ENCODE measurements around the gene TNFAIP2.

Gene TNFAIP2

GRCh38 chr14:103091883-103092222 is 31.4 kb upstream of the TNFAIP2 start:
- FAIRE-seq, result no peak
- DNase-seq (ENCODE audit: extremely low spot score, insufficient read length, low read depth), result no peak

- no peak for DNase-seq (ENCODE audit: extremely low spot score, insufficient read length, low read depth)
- FAIRE-seq, result no peak
These were observed 29.3 kb upstream of the TNFAIP2 start for GRCh38 chr14:103093856-103094405.

- no peak for DNase-seq (ENCODE audit: extremely low spot score, insufficient read length, low read depth)
- no peak for FAIRE-seq
These were observed 28.7 kb upstream of the TNFAIP2 start, which contains the start of gene EXOC3L4 for GRCh38 chr14:103094406-103095209. EXOC3L4 (plus strand) TSS chr14:103094725; CDS start chr14:103100220, 5,495 bp downstream.

GRCh38 chr14:103095210-103095778 is 28.0 kb upstream of the TNFAIP2 start:
- FAIRE-seq (no peak), DNase-seq (ENCODE audit: extremely low spot score, insufficient read length, low read depth) (no peak)

- DNase-seq (ENCODE audit: extremely low spot score, insufficient read length, low read depth), result no peak
- no peak for FAIRE-seq
These were observed 26.9 kb upstream of the TNFAIP2 start for GRCh38 chr14:103096387-103096786.

GRCh38 chr14:103097244-103097993 is 25.8 kb upstream of the TNFAIP2 start:
- no peak for DNase-seq (ENCODE audit: extremely low spot score, insufficient read length, low read depth)
- FAIRE-seq, result no peak

- DNase-seq (ENCODE audit: extremely low spot score, insufficient read length, low read depth), result no peak
- FAIRE-seq, result no peak
These were observed 25.0 kb upstream of the TNFAIP2 start for GRCh38 chr14:103097994-103098957.

- DNase-seq (ENCODE audit: extremely low spot score, insufficient read length, low read depth) (no peak), FAIRE-seq (no peak)
These were observed 24.1 kb upstream of the TNFAIP2 start for GRCh38 chr14:103099081-103099732.

GRCh38 chr14:103099733-103100280 is 23.5 kb upstream of the TNFAIP2 start:
- DNase-seq (ENCODE audit: extremely low spot score, insufficient read length, low read depth) (no peak), FAIRE-seq (no peak)

GRCh38 chr14:103100281-103101121 is 22.8 kb upstream of the TNFAIP2 start:
- DNase-seq (ENCODE audit: extremely low spot score, insufficient read length, low read depth) (no peak), FAIRE-seq (peak; percentile 89)

GRCh38 chr14:103101257-103101962 is 21.9 kb upstream of the TNFAIP2 start:
- DNase-seq (ENCODE audit: extremely low spot score, insufficient read length, low read depth) (no peak), FAIRE-seq (no peak)

GRCh38 chr14:103101963-103102688 is 21.1 kb upstream of the TNFAIP2 start:
- no peak for DNase-seq (ENCODE audit: extremely low spot score, insufficient read length, low read depth)
- no peak for FAIRE-seq

- FAIRE-seq (no peak), DNase-seq (ENCODE audit: extremely low spot score, insufficient read length, low read depth) (no peak)
These were observed 20.5 kb upstream of the TNFAIP2 start for GRCh38 chr14:103102689-103103260.

- FAIRE-seq (no peak), DNase-seq (ENCODE audit: extremely low spot score, insufficient read length, low read depth) (no peak)
These were observed 19.5 kb upstream of the TNFAIP2 start for GRCh38 chr14:103103461-103104388.

GRCh38 chr14:103104389-103104653 is 18.9 kb upstream of the TNFAIP2 start:
- DNase-seq (ENCODE audit: extremely low spot score, insufficient read length, low read depth), result no peak
- no peak for FAIRE-seq
